SK-N-MC (cell line): ENCODE results near the gene COL15A1.

ENCODE experiments used
- EZH2 ChIP-seq: fragments of 200-600 bp; sonication (generic); IDR thresholded peaks from one replicate; pipeline ENCODE4 v1.6.1; 2017; ENCODE audit warnings: antibody characterized with exemption
- FOXP2 ChIP-seq: optimal IDR thresholded peaks from 2 replicates; pipeline ENCODE3; 2011; ENCODE audit warnings: mild to moderate bottlenecking, moderate library complexity; ENCODE audit not compliant: insufficient read depth; ENCODE audit errors: extremely low read length, control extremely low read depth
- POLR2AphosphoS5 ChIP-seq: IDR thresholded peaks from 2 replicates; pipeline ENCODE4 v1.6.1; 2012; ENCODE audit warnings: mild to moderate bottlenecking, low read depth, low read length, borderline replicate concordance

DNA sequence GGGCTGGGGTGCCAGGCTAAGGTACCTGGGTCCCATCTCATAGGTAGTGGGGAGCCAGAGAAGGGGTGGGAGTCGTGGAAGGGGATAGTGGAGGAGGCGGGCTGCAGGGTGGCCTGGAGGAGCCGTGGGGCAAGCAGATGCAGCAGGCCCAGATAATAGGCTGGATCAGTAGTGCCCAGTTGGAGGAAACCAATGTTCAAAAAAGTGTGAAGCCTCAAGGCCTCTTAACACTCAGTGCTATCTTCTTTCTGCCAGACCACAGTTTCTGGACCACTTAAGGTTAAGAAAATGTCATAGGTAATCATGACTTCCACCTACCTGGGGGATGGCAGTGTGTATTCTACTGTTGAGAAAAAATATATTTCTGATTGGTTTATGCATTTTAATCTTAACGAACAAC lies 97.9 kb downstream of the COL15A1 start:
- TF ChIP-seq EZH2 (no peak), POLR2AphosphoS5 (no peak), FOXP2 (no peak)
